WTC11 (cell line): ENCODE data around the gene ZNF764. TPM values are rescaled to one million over a fixed set of nuclear protein-coding genes. Genes with fewer than 3 reads are reported as not detected.

Experiments used
- ATAC-seq: fragments of 200-7000 bp; cut with Tn5 transposase; 2 replicates; pipeline ENCODE4 v1.10.0; 2021; ENCODE audit warnings: mild to moderate bottlenecking, moderate library complexity
- CTCF ChIA-PET: fragments of 300-600 bp; sonication (Branson Sonifier 250); formaldehyde crosslinking; loops from one replicate; lab custom pipeline; 2021; ENCODE audit warnings: antibody characterized with exemption; lab: Charles Lee
- POLR2A ChIA-PET: fragments of 350-600 bp; sonication (Branson Sonifier 250); formaldehyde crosslinking; loops from one replicate; lab custom pipeline; 2021; ENCODE audit warnings: antibody characterized with exemption; lab: Charles Lee
- DNase-seq: peaks from one replicate; pipeline ENCODE4 v3.0.0; 2021; ENCODE audit warnings: low spot score
- H3K27ac Mint-ChIP-seq: 2 replicates; pipeline ENCODE4 v1.8.0; 2021; ENCODE audit warnings: mixed read lengths
- H3K27me3 Mint-ChIP-seq: 2 replicates; pipeline ENCODE4 v1.8.0; 2021; ENCODE audit warnings: low read depth, mild to moderate bottlenecking, moderate library complexity, mixed read lengths
- H3K36me3 Mint-ChIP-seq: 2 replicates; pipeline ENCODE4 v1.8.0; 2021; ENCODE audit warnings: mixed read lengths
- H3K4me1 Mint-ChIP-seq: 2 replicates; pipeline ENCODE4 v1.8.0; 2022; ENCODE audit warnings: mixed read lengths
- H3K4me3 Mint-ChIP-seq: 2 replicates; pipeline ENCODE4 v1.8.0; 2021; ENCODE audit warnings: mild to moderate bottlenecking, moderate library complexity, mixed read lengths
- H3K9me3 Mint-ChIP-seq: 2 replicates; pipeline ENCODE4 v1.8.0; 2021; ENCODE audit warnings: mixed read lengths
- CBFB ChIP-seq: sonication (generic); formaldehyde crosslinking; IDR thresholded peaks from 2 replicates; pipeline ENCODE4 v1.8.1; 2022; ENCODE audit warnings: mild to moderate bottlenecking, low read depth, missing genetic modification reagents
- ELF4 ChIP-seq: sonication (generic); formaldehyde crosslinking; IDR thresholded peaks from 2 replicates; pipeline ENCODE4 v1.8.1; 2022; ENCODE audit warnings: low read depth, mild to moderate bottlenecking, moderate library complexity, missing genetic modification reagents
- GABPB1 ChIP-seq: sonication (generic); formaldehyde crosslinking; IDR thresholded peaks from 2 replicates; pipeline ENCODE4 v1.8.1; 2023; ENCODE audit warnings: mild to moderate bottlenecking, missing genetic modification reagents
- HMGXB4 ChIP-seq: sonication (generic); formaldehyde crosslinking; IDR thresholded peaks from 2 replicates; pipeline ENCODE4 v1.8.1; 2023; ENCODE audit warnings: mild to moderate bottlenecking, moderate library complexity, missing genetic modification reagents
- JUN ChIP-seq: sonication (generic); formaldehyde crosslinking; IDR thresholded peaks from 2 replicates; pipeline ENCODE4 v1.8.0; 2023; ENCODE audit warnings: mild to moderate bottlenecking, missing genetic modification reagents
- MXD4 ChIP-seq: fragments of 250-450 bp; sonication (Bioruptor Pico); IDR thresholded peaks from 2 replicates; pipeline ENCODE4 v1.8.0; 2021; ENCODE audit warnings: mild to moderate bottlenecking, moderate library complexity, borderline replicate concordance
- NFATC4 ChIP-seq: fragments of 250-450 bp; sonication (Bioruptor Pico); IDR thresholded peaks from 2 replicates; pipeline ENCODE4 v1.9.0; 2021; ENCODE audit warnings: mild to moderate bottlenecking
- NFE2L1 ChIP-seq: sonication (generic); formaldehyde crosslinking; IDR thresholded peaks from 2 replicates; pipeline ENCODE4 v1.8.1; 2023; ENCODE audit warnings: missing genetic modification reagents
- NFYB ChIP-seq: sonication (generic); formaldehyde crosslinking; conservative IDR thresholded peaks from 2 replicates; pipeline ENCODE4 v1.8.0; 2022; ENCODE audit warnings: low read depth, missing genetic modification reagents
- TCF7 ChIP-seq: sonication (generic); formaldehyde crosslinking; IDR thresholded peaks from 2 replicates; pipeline ENCODE4 v1.8.0; 2022; ENCODE audit warnings: mild to moderate bottlenecking, low read depth, missing genetic modification reagents, moderate library complexity
- ZNF138 ChIP-seq: sonication (generic); formaldehyde crosslinking; conservative IDR thresholded peaks from 2 replicates; pipeline ENCODE4 v1.8.1; 2022; ENCODE audit warnings: mild to moderate bottlenecking, moderate library complexity, missing genetic modification reagents
- ZNF263 ChIP-seq: sonication (generic); formaldehyde crosslinking; IDR thresholded peaks from 2 replicates; pipeline ENCODE4 v1.8.1; 2022; ENCODE audit warnings: low read depth, mild to moderate bottlenecking, moderate library complexity, missing genetic modification reagents
- ZNF317 ChIP-seq: sonication (generic); formaldehyde crosslinking; IDR thresholded peaks from 2 replicates; pipeline ENCODE4 v1.8.1; 2023; ENCODE audit warnings: low read depth, mild to moderate bottlenecking, moderate library complexity, missing genetic modification reagents, borderline replicate concordance
- total RNA-seq: library from RNA; stranded (reverse); gene quantifications from 3 replicates; pipeline ENCODE4 v1.2.3, GENCODE V29; 2021
- TF ChIP-seq, protein P1 (sequence below): sonication (generic); formaldehyde crosslinking; IDR thresholded peaks from 2 replicates; pipeline ENCODE4 v1.8.1; 2023; ENCODE audit warnings: mild to moderate bottlenecking, missing genetic modification reagents, moderate library complexity
- TF ChIP-seq, protein P2 (sequence below): fragments of 250-450 bp; sonication (Bioruptor Pico); IDR thresholded peaks from 2 replicates; pipeline ENCODE4 v2.1.2; 2022; ENCODE audit warnings: mild to moderate bottlenecking, moderate library complexity

Gene ZNF764
- total RNA-seq, 1 experiment from 2014 or later = 10.4 TPM

- Mint-ChIP-seq H3K9me3 (no peaks in the 10 kb centered on the region), H3K27me3 (peaks cover 4% of the 10 kb centered on the region; the same call in 1 of the 2 replicates), H3K4me3 (no peak overlapping the region), H3K27ac (no peak overlapping the region), H3K36me3 (no peaks in the 10 kb centered on the region), H3K4me1 (peaks cover 15% of the 10 kb centered on the region)
- TF ChIP-seq ELF4 (no peak), NFE2L1 (CRISPR knock-in tag) (no peak), ZNF138 (CRISPR knock-in tag) (no peak), TCF7 (CRISPR knock-in tag) (no peak), MXD4 (no peak)
- no peak for ATAC-seq
- POLR2A ChIA-PET = no interaction called here
- DNase-seq = no peak
- CTCF ChIA-PET = interaction anchor here (0.7 kb wide), 1 partner anchor 11 kb away, joined by 3 read pairs; the partner anchor contains the start of gene ZNF764
Observed at GRCh38 chr16:30569281-30569680, 11.1 kb upstream of the ZNF764 start.

- H3K27ac Mint-ChIP-seq = no peak overlapping the region
- ChIA-PET POLR2A (interaction anchor here (0.7 kb wide), 1 partner anchor 70 kb away, joined by 4 read pairs; no protein-coding TSS in a partner anchor), CTCF (interaction anchor here (1.1 kb wide), 1 partner anchor 33 kb away, joined by 3 read pairs; no protein-coding TSS in a partner anchor)
- DNase-seq (no peak), ATAC-seq (no peak)
- peaks cover 15% of the 10 kb centered on the region for H3K4me1 Mint-ChIP-seq
- no peaks in the 10 kb centered on the region for H3K9me3 Mint-ChIP-seq
- H3K36me3 Mint-ChIP-seq = no peaks in the 10 kb centered on the region
- TF ChIP-seq, protein P1, sequence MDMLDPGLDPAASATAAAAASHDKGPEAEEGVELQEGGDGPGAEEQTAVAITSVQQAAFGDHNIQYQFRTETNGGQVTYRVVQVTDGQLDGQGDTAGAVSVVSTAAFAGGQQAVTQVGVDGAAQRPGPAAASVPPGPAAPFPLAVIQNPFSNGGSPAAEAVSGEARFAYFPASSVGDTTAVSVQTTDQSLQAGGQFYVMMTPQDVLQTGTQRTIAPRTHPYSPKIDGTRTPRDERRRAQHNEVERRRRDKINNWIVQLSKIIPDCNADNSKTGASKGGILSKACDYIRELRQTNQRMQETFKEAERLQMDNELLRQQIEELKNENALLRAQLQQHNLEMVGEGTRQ = no peak
- TF ChIP-seq ZNF317 (CRISPR knock-in tag) (no peak), CBFB (CRISPR knock-in tag) (no peak), TCF7 (CRISPR knock-in tag) (no peak), HMGXB4 (no peak), GABPB1 (CRISPR knock-in tag) (no peak), JUN (CRISPR knock-in tag) (no peak)
- TF ChIP-seq, protein P2, sequence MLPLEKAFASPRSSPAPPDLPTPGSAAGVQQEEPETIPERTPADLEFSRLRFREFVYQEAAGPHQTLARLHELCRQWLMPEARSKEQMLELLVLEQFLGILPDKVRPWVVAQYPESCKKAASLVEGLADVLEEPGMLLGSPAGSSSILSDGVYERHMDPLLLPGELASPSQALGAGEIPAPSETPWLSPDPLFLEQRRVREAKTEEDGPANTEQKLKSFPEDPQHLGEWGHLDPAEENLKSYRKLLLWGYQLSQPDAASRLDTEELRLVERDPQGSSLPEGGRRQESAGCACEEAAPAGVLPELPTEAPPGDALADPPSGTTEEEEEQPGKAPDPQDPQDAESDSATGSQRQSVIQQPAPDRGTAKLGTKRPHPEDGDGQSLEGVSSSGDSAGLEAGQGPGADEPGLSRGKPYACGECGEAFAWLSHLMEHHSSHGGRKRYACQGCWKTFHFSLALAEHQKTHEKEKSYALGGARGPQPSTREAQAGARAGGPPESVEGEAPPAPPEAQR = no peak
- no peak overlapping the region for H3K4me3 Mint-ChIP-seq
- peaks cover 4% of the 10 kb centered on the region; the same call in 1 of the 2 replicates for H3K27me3 Mint-ChIP-seq
Observed at GRCh38 chr16:30567991-30568638, 9.9 kb upstream of the ZNF764 start.

DNA sequence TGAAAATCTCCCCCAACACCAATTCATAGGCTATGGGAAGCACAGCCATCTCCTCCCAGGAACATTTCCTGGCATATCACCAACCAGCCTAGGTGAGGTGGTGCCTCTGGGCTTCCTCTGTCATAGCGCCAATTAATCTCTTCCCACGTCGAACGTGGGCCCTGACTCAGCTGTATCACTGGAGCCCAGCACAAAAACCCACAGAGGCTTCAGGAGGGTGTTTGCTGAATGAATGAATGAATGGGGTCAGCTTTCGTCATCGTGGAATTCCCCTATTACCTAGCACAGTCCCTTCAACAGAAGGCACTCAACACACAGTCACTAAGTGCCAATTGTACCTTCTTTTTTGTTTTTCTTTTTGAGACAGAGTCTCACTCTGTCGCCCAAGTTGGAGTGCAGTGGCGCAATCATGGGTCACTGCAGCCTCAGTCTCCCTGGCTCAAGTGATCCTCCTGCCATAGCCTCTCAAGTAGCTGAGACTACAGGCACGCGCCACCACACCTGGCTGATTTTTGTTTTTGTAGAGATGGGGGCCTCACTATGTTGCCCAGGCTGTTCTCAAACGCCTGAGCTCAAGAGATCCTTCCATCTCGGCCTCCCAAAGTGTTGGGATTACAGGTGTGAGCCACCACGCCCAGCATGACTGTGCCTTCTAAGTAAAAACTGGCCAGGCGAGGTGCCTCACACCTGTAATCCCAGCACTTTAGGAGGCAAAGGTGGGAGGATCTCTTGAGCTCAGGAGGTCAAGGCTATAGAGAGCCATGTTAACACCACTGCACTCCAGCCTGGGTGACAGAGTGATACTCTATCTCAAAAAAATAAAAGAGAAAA lies 9.2 kb upstream of the ZNF764 start:
- Mint-ChIP-seq H3K27ac (no peak overlapping the region), H3K36me3 (no peaks in the 10 kb centered on the region), H3K4me3 (no peak overlapping the region), H3K9me3 (no peaks in the 10 kb centered on the region), H3K4me1 (peaks cover 15% of the 10 kb centered on the region), H3K27me3 (peaks cover 7% of the 10 kb centered on the region; the same call in 1 of the 2 replicates)
- ATAC-seq (no peak), DNase-seq (no peak)
- no peak for TF ChIP-seq NFYB
- no peak for TF ChIP-seq ZNF263
- TF ChIP-seq NFATC4 = no peak
- CTCF ChIA-PET = interaction anchor here (1.1 kb wide), 1 partner anchor 32 kb away, joined by 3 read pairs; no protein-coding TSS in a partner anchor
- POLR2A ChIA-PET = interaction anchor here (0.7 kb wide), 1 partner anchor 70 kb away, joined by 4 read pairs; no protein-coding TSS in a partner anchor
